ENCODE measurements around the gene CCDC134. TPM values are rescaled to one million over a fixed set of nuclear protein-coding genes. Genes with fewer than 3 reads are reported as not detected.

CCDC134 gene
- total RNA-seq, 4 donors from 2014 or later = 3.8 to 8.9 (median 5.4) TPM

DNA sequence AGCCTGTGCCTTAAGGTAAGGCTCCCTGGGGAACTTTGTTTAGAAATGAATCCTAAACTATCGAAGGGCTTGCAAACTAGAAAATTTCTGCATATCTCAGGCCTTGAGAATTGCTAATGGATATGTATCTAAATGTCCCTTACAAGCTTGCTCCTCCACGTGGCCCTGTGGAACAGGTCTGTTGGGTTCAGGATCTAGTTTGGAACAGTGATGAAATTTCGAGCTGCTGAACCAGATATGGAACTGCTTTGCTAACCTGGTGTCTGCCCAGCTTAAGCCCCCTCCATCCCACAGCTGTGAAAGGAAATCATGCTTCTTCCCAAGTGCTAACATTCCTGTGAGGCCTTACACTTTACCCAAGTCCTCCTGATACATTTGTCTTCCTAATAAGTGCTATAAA, 44.0 kb downstream of the CCDC134 start:
- no peaks in the 10 kb centered on the region for H3K36me3 ChIP-seq
- no peaks in the 10 kb centered on the region for H3K27me3 ChIP-seq
- H3K4me3 ChIP-seq = no peak overlapping the region
- 29 to 55% methylated on average over 2 to 3 of the region's 3 CpGs for WGBS, 2 donors (ENCODE audit: low coverage in 1 of 2)
- TF ChIP-seq, protein P1, sequence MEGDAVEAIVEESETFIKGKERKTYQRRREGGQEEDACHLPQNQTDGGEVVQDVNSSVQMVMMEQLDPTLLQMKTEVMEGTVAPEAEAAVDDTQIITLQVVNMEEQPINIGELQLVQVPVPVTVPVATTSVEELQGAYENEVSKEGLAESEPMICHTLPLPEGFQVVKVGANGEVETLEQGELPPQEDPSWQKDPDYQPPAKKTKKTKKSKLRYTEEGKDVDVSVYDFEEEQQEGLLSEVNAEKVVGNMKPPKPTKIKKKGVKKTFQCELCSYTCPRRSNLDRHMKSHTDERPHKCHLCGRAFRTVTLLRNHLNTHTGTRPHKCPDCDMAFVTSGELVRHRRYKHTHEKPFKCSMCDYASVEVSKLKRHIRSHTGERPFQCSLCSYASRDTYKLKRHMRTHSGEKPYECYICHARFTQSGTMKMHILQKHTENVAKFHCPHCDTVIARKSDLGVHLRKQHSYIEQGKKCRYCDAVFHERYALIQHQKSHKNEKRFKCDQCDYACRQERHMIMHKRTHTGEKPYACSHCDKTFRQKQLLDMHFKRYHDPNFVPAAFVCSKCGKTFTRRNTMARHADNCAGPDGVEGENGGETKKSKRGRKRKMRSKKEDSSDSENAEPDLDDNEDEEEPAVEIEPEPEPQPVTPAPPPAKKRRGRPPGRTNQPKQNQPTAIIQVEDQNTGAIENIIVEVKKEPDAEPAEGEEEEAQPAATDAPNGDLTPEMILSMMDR (IDR thresholded peaks at IDR 0.05) = no peak
- H3K4me1 ChIP-seq = peaks cover 0 to 86% (median 18%) of the 10 kb centered on the region in 3 donors
- no peak for ATAC-seq
- H3K27ac ChIP-seq = peak overlapping the region in 2 of 4 donors; percentile 3 to 48
- no peaks in the 10 kb centered on the region for H3K9me3 ChIP-seq

DNA sequence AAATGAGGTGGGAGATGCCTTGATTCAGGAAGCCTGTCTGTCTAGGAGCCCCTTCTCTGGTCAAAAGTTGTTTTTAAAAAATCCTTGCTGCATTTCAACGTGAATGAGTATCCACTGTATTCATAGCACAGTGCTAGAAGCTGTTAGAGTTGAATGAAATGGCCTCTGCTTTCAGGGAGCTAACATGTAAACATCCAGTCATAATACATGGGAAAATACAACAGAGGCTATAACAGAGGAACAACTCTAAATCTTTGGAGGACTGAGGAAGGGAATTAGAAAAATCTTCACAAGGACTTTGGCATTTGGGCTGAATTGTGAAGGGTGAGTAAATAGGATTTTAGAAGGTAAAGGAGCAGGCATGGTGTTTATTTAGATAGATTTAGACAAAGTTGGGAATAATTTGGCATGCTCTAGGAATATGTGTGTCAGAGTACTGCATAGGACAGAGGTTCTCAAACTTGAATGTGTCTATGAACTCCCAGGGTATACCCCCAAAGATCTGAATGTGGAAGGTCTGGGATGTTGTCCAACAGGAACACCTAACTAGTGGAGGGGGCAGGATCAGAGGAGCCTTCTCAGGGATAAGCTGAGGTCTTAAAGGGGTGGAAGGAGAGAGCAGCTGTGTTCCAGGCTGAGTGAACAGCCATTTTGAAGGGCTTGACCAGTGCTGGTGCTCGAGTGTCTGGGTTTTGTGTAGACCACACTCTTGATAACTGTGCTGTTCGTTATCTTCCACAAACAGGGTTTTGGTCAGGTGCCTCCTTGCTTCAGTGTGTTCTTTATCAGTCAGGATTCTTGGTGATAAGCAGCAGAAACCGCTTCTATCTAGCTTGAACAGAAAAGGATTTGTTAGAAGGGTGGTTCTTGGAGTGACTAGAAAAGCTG, 45.1 kb downstream of the CCDC134 start:
- no peak overlapping the region for H3K4me3 ChIP-seq
- 25 to 52% methylated on average over 2 of the region's 4 CpGs for WGBS, 2 donors (ENCODE audit: low coverage in 1 of 2)
- no peak for ATAC-seq
- no peaks in the 10 kb centered on the region for H3K36me3 ChIP-seq
- H3K27ac ChIP-seq = peak overlapping the region in 3 of 4 donors; percentile 30 to 48 (median 31)
- H3K27me3 ChIP-seq = no peaks in the 10 kb centered on the region
- TF ChIP-seq POLR2A (IDR thresholded peaks at IDR 0.05) (no peak), EP300 (IDR thresholded peaks at IDR 0.05) (no peak), POLR2AphosphoS5 (IDR thresholded peaks at IDR 0.05) (no peak)
- TF ChIP-seq, protein P1 (IDR thresholded peaks at IDR 0.05) = no peak
- H3K4me1 ChIP-seq = peaks cover 0 to 78% (median 18%) of the 10 kb centered on the region in 3 donors
- no peaks in the 10 kb centered on the region for H3K9me3 ChIP-seq

DNA sequence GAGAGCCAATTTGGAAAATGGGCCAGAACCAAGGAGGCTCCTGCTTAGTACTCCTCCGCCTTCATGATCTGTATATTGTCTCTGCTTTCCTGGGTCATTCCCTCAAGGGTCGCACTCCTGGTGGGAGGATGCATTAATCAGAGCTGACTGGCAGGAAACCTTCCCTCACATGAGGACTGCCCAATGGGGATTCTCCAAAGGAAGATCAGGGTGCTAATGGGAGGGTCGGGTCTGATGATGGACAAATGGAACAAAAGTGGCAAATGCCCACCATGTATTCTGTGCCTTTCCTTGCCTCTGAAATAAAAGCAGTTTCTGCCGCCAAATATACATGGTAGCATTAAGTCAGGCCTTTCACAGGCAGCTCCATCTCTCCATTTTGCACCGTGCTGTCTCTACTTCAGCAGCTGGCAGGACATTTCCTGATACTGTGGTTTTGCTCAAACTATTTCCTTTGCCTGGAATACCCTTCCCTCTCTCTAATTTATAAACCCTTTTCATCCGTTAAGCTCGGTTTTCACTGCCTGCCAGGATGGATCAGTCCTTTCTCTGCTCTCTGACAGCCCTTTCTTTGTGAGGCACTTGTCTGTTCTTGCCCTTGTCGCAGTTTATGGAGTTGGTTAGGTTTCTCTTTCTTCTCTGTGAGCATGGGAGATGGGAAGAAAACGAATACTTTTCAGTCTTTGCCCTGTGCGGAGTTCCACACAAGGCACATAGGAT, 45.9 kb downstream of the CCDC134 start:
- TF ChIP-seq EP300 (IDR thresholded peaks at IDR 0.05) = no peak
- TF ChIP-seq POLR2A (IDR thresholded peaks at IDR 0.05) = no peak
- TF ChIP-seq, protein P1 (IDR thresholded peaks at IDR 0.05) = no peak
- TF ChIP-seq POLR2AphosphoS5 (IDR thresholded peaks at IDR 0.05) = no peak
- H3K4me3 ChIP-seq = no peak overlapping the region
- ATAC-seq = no peak
- H3K9me3 ChIP-seq = no peaks in the 10 kb centered on the region
- no peaks in the 10 kb centered on the region for H3K27me3 ChIP-seq
- peaks cover 0 to 70% (median 18%) of the 10 kb centered on the region in 3 donors for H3K4me1 ChIP-seq
- 68 to 76% methylated on average over 9 to 10 of the region's 10 CpGs for WGBS, 2 donors (ENCODE audit: low coverage in 1 of 2)
- peaks cover 0 to 2% of the 10 kb centered on the region in 2 donors for H3K36me3 ChIP-seq
- peak overlapping the region in 2 of 4 donors; percentile 30 to 48 for H3K27ac ChIP-seq

DNA sequence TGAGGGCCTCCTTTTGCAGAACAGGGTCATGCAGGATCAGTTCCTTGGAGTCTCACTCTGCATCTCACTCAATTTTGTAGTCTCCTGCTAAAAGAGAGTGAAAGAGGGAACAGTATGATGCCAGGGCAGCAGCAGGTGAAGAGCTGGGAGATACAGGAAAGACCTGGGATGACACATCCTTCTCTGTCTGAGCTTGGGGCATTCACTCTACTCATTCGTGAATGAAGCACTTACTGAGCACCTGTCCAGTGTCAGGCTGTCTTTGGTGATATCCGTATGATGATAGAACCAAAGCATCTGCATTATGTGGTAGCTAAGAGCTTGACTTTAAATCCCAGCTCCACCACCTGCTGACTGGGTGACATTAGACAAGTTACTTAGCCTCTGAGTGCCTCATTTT, 46.8 kb downstream of the CCDC134 start:
- TF ChIP-seq POLR2AphosphoS5 (IDR thresholded peaks at IDR 0.05) = no peak
- TF ChIP-seq POLR2A (IDR thresholded peaks at IDR 0.05) = no peak
- TF ChIP-seq EP300 (IDR thresholded peaks at IDR 0.05) = no peak
- TF ChIP-seq, protein P1 (IDR thresholded peaks at IDR 0.05) = no peak
- Histone ChIP-seq H3K36me3 (peaks cover 0 to 9% of the 10 kb centered on the region in 2 donors), H3K9me3 (no peaks in the 10 kb centered on the region), H3K4me1 (peaks cover 0 to 63% (median 18%) of the 10 kb centered on the region in 3 donors), H3K4me3 (no peak overlapping the region), H3K27me3 (no peaks in the 10 kb centered on the region), H3K27ac (no peak overlapping the region)
- no peak for ATAC-seq
- 61 to 80% methylated on average over 1 to 2 of the region's 2 CpGs for WGBS, 2 donors (ENCODE audit: low coverage in 1 of 2)
